IPS DF 4.7 (cell line): ENCODE data around the gene ISCU.

Experiments
- DNase-seq: peaks from one replicate; pipeline ENCODE4 v3.0.0-alpha.2; 2013; ENCODE audit warnings: low spot score; ENCODE audit errors: extremely low read depth

The ISCU gene

DNA sequence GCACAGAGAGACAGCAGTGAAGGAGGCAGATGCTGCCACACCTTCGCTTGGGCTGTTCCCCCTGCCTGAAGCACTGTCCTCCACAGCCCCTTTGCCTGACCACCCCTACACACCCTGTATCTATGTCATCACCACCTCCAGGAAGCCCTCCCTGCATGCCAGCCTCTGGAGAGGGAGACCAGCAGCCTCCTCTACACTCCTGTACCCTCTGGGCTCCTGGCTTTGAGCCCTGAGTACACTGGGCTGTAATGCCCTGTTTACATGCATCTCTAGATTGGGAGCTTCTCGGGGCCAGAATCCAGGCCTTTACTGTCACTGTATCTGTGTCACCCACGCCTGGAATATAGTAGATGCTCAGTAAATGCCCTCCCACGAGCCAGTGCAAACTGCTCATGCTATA lies 41.3 kb downstream of the ISCU start:
- DNase-seq, result no peak

DNA sequence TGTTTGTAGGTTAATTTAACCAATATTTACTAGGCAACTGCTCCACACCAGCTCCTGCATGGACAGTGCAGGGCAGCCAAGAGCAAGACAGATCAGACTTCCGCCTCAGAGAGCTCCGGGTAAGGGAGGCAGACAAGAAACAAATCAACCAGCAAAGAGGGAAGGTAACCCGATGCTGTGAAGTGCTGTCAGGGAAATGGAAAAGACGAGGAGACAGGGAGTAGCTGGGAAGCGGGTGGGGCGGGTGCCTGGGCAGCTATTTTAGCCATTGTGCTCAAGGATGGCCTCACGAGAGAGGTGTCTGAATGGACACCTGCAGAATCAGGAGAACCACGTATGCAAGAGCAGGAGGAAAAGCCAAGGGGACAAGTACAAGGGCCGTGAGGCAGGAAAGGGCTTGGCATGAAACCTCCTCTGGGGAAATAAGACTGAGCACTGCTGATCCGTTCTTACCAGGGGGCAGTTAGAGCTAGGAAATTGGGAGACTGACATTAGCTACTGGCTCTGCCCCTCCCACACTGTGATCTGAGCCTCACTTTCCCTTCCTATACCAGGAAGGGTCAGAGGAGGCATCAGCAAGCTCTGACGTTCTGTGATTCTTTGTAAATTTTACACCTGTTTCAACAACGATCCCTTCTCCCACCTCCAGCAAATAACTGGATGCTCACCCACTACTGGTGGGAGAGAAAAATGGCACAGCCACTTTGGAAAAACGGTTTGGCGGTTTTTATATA lies 42.0 kb downstream of the ISCU start:
- no peak for DNase-seq

DNA sequence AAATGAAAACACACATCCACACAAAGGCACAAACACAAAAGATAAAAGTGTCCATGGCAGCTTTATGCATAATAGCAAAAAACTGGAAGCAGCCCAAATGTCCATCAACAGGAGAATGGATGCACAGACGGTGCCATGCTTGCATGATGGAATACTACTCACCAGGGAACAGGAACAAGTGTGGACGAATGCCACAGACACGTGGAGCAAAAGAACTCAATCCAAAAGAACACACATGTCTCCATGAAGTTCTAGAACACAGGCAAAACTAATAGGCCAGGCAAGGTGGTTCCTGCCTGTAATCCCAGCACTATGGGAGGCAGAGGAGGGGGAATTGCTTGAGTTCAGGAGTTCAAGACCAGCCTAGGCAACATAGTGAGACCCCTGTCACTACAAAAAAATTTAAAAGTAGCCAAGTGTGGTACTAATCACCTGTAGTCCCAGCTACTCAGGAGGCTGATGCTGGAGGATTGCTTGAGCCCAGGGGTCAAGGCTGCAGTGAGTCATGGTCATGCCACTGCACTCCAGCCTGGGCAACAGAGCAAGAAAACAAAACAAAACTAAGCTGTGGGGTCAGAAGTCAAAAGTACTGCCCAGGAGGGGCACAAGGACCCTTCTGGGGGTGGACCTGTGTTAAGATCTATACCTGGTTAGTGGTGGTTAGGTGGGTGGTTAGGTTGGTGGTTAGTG lies 42.7 kb downstream of the ISCU start:
- no peak for DNase-seq

DNA sequence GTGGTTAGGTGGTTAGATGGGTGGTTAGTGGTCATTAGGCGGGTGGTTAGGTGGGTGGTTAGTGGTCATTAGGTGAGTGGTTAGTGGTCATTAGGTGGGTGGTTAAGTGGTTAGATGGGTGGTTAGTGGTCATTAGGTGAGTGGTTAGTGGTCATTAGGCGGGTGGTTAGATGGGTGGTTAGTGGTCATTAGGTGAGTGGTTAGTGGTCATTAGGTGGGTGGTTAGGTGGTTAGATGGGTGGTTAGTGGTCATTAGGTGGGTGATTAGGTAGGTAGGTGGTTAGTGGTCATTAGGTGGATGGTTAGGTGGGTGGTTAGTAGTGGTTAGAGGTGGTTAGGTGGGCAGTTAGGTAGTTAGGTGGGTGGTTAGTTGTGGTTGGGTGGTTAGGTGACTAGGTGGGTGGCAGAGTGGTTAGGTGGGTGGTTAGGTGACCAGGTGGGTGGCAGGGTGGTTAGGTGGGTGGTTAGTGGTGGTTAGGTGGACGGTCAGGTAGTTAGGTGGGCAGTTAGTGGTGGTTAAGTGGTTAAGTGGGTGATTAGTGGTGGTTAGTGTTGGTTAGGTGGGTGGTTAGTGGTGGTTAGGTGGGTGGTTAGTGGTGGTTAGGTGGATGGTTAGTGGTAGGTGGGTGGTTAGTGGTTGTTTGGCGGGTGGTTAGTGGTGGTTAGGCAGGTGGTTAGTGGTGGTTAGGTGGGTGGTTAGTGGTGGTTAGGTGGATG lies 43.5 kb downstream of the ISCU start:
- DNase-seq, result no peak

DNA sequence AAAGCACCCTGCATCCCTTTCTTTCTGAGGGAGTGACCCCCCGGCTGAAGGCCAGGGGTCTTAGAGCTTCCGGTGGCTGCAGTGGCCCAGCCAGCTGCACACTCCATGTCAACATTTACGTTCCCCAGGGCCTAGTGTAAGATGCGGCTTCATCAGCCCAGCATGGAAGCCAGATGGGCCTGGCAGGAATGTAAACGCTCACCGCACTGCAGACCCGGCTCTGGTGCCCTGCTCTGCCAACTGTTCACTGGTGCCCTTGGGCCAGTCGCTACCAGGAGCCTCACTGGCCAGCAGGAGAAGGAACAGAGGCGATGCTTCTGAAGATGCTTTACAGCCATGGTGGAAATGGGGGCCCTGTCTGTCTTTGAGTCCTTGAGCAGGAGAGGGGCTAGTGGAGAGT lies 44.1 kb downstream of the ISCU start:
- DNase-seq, result no peak

DNA sequence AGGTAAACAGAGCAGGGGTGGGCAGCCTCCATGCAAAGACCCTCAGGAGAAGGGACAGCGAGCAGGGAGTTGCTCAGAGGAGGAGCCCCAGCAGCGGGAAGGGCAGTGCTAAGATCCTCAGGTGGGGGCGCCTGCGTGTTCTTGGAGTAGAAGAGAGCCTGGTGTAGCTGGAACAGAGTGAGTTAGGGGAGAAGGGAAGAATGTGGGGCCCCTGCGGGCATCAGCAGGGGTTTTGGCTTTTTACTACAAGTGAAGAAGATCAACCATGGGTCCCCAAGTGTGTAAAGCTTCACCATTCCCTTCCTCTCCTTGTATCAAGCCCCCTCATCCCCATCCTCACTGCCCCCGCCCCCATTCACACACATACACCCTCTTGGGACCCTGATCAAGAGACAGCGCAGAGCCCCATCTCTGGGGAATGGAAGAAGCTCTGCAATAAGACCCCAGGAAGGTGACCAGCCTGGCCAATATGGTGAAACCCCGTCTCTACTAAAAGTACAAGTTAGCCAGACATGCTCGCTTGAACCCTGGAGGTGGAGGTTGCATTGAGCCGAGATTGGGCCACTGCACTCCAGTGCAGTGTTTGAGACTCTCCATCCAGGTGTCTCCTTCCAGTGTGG lies 45.7 kb downstream of the ISCU start:
- no peak for DNase-seq

DNA sequence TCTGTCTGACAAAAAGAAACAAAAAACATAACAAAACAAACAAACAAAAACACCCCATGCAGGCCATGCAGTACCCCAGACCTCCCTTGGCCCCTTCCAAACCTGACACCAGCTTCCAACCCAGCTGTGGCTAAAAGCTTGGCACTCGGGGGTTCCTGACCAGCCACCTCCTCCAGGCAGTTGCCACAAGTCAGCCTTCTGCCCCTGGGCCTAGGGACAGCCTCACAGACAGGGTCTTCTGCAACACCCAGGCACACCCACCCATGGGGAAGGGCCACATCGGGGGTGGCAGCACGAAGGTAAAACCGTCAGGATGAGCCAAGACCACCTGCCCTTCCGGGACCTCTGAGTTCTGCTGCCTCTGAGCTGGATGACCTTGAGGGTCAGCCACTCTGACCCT lies 46.2 kb downstream of the ISCU start:
- no peak for DNase-seq

DNA sequence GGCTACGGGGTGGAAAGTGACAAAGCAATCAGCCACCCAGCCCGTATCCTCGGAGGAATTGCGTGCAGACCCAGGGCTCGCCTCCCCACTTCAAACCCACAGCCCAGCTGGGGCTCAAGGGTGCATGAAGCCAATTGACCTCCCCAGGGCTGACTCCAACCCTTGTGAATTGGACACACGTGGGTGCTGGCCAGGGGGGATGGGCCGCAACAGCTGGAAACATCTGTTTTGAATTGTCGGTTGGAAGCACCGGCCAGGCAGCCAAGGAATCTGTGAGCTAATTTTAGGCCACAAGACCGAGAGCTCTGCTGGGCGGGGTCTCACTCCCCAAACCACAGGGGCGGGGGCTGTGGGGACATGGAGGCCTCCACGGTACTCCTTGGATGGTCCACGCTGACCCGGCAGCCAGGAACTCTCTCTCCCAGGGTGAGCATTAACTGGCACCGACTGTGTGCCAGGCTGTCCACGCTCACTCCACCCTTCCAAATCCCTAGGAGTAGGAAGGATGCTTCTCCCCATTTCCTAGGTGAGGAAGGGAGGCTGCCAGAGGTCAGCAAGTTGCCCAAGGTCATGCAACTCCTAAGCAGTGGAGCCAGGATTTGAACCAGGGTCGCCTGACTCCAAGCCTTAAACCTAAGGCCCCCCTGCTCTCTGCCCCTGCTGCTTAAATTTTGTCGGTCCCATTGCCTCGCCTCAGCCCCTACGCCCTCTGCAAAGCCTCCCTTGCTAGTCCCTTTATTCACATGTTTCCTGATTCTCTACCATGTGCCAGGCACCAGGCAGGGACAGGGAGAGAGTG lies 47.3 kb downstream of the ISCU start:
- no peak for DNase-seq

DNA sequence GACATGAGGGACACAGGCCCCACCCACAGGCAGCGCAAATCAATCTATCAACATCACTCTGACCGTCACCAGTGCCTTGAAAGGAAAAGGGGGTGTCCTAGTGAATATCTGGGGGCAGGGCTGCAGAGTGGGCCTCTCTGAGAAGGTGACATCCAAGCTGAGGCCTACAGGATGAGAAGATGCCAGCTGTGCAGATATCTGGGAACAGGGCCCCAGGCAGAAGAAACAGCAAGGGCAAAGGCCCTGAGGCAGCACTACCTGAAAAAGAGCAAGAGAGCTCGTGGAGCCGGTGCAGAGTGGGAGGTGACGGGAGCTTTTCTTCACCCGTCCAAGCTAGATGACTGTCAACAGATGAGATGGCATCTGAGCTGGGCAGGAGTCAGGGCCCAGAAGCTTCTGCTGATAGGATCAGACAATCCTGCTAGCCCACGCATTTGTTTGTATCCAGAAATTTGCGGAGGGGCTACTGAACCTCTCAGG lies 48.0 kb downstream of the ISCU start:
- DNase-seq, result no peak

DNA sequence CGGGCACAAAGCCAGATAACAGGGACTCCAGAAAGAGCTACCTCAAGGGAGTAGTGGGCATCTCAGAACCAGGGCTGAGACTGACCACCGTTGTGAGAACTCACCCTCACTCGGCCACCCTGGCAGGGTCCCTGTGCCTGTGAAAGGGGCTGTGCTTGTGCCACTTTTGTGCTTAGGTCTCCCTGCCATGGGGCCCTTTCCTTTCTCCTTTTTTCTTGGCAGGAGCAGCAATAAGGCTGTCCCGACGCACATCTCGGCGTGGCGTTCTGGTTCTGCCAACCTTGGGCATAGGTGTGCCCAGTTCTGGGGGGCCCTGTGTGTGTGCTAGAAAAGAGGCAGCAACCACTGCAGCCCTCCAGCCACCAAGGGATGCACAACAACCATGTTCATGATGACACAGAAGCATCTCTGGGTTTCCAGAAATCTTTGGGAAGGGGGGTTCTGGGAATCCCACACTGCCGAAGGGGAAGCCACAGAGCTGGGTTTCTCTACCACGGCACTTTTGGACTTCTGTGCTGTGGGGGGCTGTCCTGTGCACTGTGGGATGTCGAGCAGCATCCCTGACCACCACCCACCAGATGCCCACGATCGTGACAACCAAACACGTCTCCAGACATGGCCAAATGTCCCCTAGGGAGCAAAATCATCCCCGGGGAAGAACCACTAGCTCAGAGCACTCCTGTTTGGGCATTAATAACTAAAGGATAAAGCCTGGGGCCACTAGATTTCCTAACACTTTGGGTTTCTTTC lies 48.6 kb downstream of the ISCU start:
- DNase-seq, result no peak

DNA sequence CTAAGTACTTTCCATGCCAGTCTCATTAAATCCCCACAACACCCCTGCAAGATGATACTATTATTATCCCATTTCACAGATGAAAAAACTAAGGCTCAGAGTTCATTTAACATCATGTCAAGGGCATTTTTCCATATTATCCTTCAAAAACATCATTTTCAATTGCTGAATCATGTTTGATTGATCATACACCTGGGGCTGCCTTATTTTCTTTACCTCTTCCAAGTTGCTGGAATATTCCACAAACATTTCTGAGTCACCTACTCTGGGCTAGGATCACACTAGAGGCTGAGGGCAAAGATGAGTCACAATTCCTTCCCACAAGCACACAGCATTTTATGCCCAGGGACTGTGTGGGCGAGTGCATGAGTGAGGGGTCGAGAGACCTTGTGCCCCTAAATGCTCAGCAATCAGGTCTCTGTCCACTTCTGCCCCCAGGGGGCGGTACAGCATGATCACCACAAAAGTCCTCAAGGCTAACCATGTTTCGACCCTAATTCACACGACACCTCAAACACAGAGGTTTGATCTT lies 49.6 kb downstream of the ISCU start:
- DNase-seq, result peak; percentile 66

DNA sequence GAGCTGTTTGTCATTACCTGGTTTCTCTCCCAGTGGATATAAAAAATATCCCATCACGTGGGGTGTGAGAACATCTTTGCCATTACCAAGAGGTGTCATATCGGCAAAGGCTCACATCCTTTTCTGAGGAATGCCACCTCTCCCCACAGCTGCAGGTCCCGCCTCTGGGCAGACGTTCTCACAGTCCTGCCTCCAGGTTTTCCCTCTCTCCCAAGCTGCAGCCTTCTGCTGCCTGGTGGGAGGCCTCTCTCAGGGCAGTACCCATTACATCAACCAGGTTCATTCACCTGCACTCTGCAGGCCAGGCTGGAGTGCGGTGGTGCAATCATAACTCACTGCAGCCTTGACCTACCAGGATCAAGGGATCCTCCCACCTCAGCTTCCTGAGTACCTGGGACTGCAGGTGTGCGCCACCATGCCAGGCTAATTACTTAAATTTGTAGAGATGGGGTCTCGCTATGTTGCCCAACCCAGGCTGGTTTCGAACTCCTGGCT lies 50.4 kb downstream of the ISCU start:
- DNase-seq, result peak; percentile 41

DNA sequence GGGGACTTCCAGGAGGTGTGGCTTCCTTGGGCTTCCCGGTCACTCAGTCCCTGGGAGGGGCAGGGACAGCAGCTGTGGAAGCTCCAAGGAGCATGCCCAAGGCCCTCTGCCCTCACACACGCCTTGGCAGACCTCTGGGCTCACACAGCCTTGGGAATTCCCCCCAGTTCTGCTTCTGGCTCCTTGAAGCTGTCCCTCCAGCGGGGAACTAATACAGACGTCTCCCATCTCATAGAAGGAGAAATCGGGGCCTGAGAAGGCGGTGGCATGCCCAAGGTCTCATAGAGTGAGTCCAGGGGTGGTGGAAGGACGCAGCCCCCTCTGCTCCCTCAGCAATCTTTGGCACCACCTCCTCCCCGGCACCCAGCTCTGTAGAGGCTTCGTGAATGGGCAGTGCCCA lies 51.2 kb downstream of the ISCU start:
- DNase-seq, result no peak

DNA sequence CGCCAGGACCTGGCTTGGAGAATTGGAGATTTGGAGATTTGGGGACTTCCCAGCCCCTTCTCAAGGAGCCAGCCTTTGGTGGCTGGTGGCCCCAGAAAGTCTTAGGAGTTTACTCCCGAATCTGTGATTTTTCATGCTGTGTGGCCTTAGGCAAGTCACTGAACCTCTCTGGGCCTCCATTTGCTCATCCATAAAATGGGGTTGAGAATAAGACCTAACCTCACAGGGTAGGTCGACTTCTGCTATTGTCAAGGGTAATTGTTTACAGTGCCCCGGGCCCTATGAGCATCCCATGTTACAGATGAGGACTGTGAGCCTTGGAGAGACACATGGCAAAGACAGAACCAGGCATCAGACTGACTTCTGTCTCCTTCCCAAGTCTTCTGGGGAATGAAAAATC lies 51.6 kb downstream of the ISCU start:
- no peak for DNase-seq

DNA sequence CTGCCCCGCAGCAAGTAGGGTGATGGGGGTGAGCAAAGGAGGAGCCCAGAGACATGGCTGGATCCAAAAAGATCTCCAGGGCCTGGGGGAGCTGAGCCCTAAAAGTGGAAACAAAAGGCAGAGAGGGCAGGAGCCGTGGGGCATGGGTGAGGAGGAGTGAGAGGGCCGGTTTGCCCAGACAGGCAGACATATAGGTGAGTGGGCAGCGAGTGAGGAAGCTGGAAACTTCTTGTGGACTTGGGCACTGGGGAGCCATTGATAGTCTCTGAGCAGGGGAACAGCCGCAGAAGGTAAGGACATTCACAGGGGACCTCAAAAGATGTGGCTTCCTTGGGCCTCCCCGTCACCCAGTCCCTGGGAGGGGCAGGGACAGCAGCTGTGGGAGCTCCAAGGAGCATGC lies 52.2 kb downstream of the ISCU start:
- no peak for DNase-seq

DNA sequence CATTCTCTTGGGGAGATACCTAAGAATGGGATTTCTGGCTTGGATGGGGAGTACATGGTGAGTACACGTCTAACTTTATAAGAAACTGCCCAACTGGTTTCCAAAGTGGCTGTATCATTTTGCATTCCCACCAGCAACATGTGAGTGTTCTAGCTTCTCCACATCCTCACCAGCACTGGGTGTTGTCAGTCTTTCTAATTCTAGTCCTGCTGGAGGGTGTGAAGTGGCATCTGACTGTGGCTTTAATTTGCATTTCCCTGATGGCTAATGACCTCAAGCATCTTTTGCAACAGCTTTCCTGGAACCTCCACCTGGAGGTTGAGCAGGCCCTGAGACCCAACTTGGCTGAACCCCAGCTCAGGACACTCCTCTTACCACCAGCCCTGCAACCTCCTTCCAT lies 53.5 kb downstream of the ISCU start:
- no peak for DNase-seq

DNA sequence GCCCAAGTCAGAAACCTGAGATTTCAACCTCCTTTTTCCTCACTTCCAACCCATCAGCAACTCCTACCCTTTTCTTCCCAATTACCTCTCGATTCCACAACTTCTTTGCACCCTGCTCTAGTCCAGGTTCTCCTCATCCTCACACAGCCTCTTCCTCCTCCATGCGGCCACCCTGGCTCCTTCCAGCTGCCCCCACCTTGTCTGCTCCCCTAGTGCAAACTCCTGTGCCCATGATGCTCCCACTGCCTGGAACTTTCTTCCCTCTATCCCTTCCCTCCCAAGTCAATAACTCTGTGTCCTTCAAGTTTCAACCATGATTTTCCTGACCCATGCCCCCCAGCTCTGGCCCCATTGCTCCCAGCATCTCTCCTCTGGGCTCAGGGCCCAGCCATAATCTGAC lies 54.0 kb downstream of the ISCU start:
- DNase-seq, result no peak

DNA sequence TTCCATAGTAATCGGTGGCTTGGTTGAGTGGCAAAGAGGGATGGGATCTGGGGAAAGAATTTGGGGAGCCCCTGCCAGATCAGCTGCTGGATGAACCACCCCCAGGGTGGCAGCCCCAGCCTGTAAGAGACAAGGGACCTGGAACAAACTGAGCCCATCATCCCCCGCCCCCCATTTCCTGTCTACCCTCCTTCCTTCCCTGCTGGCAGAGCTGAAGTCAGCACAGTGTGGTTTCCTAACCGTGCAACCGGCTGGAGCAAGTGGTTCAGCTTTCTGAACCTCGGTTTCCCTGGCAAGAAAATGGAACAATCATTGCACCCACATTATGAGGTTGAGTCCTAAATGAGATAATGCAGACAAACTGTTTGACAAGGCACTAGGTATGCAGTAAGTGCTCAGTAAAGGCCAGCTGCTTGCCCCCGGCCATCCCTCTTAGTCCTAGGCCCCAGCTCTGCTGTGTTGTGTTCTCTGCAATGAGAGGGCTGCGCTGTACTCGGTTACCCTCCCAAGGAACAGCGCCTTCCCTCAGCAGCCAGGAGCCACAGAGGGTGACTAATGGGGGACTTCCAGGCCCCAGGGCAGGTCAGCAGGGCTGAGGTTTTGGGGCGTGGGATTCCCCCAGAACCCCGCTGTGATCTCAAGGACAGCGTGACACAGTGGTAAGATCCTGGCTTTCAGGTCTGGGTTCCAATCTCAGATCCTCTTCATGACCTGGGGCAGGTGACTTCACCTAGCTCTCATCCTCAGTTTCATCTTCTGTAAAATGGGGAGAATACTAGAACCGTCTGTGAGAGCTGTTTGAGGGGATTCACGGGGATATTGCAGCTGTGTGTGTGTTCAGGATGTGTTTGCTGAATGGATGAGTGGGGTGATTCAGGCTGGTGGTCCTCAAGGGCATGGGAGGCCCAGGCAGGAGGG lies 54.8 kb downstream of the ISCU start:
- DNase-seq, result no peak
